GM23248 (cell line): Measurements from ENCODE around the gene CACNA1E.

Experiments used
- EZH2 ChIP-seq: fragments of 200-600 bp; sonication (generic); IDR thresholded peaks from 2 replicates; pipeline ENCODE4 v1.6.1; 2018; ENCODE audit warnings: antibody characterized with exemption, mild to moderate bottlenecking; ENCODE audit not compliant: insufficient read depth, poor library complexity, severe bottlenecking
- EZH2phosphoT487 ChIP-seq: fragments of 200-600 bp; sonication (generic); IDR thresholded peaks from 2 replicates; pipeline ENCODE4 v1.6.1; 2018; ENCODE audit warnings: antibody characterized with exemption, moderate library complexity, mild to moderate bottlenecking, low read depth; ENCODE audit not compliant: insufficient read depth

DNA sequence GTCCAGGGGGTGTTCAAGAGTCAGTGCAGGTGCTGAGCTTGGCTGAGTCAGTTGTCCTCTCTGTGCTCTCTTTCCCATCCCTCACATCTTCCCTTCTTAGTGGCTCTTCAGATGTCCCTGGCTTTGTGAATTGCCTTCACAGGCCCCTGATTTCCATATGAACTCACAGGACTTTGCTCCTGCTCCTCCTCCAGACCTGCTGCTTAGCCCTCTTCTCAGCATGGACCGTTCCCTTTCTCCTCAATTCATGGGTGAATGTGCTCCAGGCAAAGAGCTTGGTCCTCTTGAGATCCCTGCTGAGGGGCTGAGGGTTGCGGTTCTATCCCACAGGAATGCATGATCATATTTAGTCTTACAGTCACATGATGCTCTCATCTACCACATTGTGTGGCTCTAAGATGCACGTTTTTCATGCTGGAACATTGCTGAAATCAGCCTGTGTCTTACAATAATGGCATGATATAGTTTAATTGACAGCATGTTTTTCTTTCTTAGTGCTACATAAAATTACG is 30.5 kb downstream of the CACNA1E start:
- TF ChIP-seq EZH2phosphoT487 (no peak), EZH2 (no peak)
